ENCODE data around the gene DGUOK. TPM values are rescaled to one million over a fixed set of nuclear protein-coding genes. Genes with fewer than 3 reads are reported as not detected.

DGUOK gene
- total RNA-seq, 2 donors from 2014 or later, result 61.1 to 85.2 TPM

- Mint-ChIP-seq H3K4me3 (no peak overlapping the region), H3K9me3 (no peaks in the 10 kb centered on the region), H3K4me1 (peaks cover 8% of the 10 kb centered on the region), H3K36me3 (ENCODE audit: low read depth) (no peaks in the 10 kb centered on the region), H3K27me3 (ENCODE audit: insufficient read depth) (peaks cover 37% of the 10 kb centered on the region), H3K27ac (no peak overlapping the region)
- H3K4me3 ChIP-seq (ENCODE audit: low read length), result no peak overlapping the region
- 96 to 100% methylated on average over 1 to 3 of the region's 3 CpGs for WGBS, 2 experiments (ENCODE audit: insufficient coverage in 1 of 2, insufficient read length in 1 of 2)
- H3K27ac ChIP-seq (ENCODE audit: low read depth, low read length), result no peak overlapping the region
- DNase-seq, result no peak
- H3K9ac ChIP-seq (ENCODE audit: extremely low read depth, low read length, poor library complexity, severe bottlenecking), result no peak overlapping the region
- TF ChIP-seq CTCF (conservative IDR thresholded peaks at IDR 0.05), result no peak
- no peaks in the 10 kb centered on the region for H3K36me3 ChIP-seq (ENCODE audit: control insufficient read depth, insufficient read depth, low read length)
- no peaks in the 10 kb centered on the region for H3K4me1 ChIP-seq (ENCODE audit: control insufficient read depth, insufficient read depth, low read length)
- no peaks in the 10 kb centered on the region for H3K27me3 ChIP-seq (ENCODE audit: control insufficient read depth, insufficient read depth, low read length, poor library complexity, severe bottlenecking)
- H3K9me3 ChIP-seq (ENCODE audit: control insufficient read depth, low read length), result no peaks in the 10 kb centered on the region
Observed at GRCh38 chr2:73975731-73976130, 49.1 kb downstream of the DGUOK start.

- no peak overlapping the region for H3K4me3 Mint-ChIP-seq
Observed at GRCh38 chr2:73976803-73977202, 50.1 kb downstream of the DGUOK start.

GRCh38 chr2:73977466-73977865 is 50.8 kb downstream of the DGUOK start:
- H3K4me3 Mint-ChIP-seq, result no peak overlapping the region

More at GRCh38 chr2:73976803-73977202, 50.1 kb downstream of the DGUOK start:
- H3K4me1 ChIP-seq (ENCODE audit: control insufficient read depth, insufficient read depth, low read length), result no peaks in the 10 kb centered on the region
- H3K27me3 ChIP-seq (ENCODE audit: control insufficient read depth, insufficient read depth, low read length, poor library complexity, severe bottlenecking), result no peaks in the 10 kb centered on the region
- no peaks in the 10 kb centered on the region for H3K9me3 ChIP-seq (ENCODE audit: control insufficient read depth, low read length)
- no peak for TF ChIP-seq CTCF (conservative IDR thresholded peaks at IDR 0.05)
- H3K9me3 Mint-ChIP-seq, result no peaks in the 10 kb centered on the region
- H3K27ac ChIP-seq (ENCODE audit: low read depth, low read length), result no peak overlapping the region
- H3K9ac ChIP-seq (ENCODE audit: extremely low read depth, low read length, poor library complexity, severe bottlenecking), result no peak overlapping the region
- DNase-seq, result no peak
- H3K36me3 Mint-ChIP-seq (ENCODE audit: low read depth), result no peaks in the 10 kb centered on the region
- H3K4me3 ChIP-seq (ENCODE audit: low read length), result no peak overlapping the region
- H3K36me3 ChIP-seq (ENCODE audit: control insufficient read depth, insufficient read depth, low read length), result no peaks in the 10 kb centered on the region
- peaks cover 12% of the 10 kb centered on the region for H3K4me1 Mint-ChIP-seq
- peaks cover 48% of the 10 kb centered on the region for H3K27me3 Mint-ChIP-seq (ENCODE audit: insufficient read depth)
- 90 to 100% methylated on average over 1 of the region's 1 CpG for WGBS, 2 experiments (ENCODE audit: insufficient coverage in 1 of 2, insufficient read length in 1 of 2)
- H3K27ac Mint-ChIP-seq, result no peak overlapping the region

More at GRCh38 chr2:73977466-73977865, 50.8 kb downstream of the DGUOK start:
- H3K36me3 Mint-ChIP-seq (ENCODE audit: low read depth), result no peaks in the 10 kb centered on the region
- 99 to 100% methylated on average over 2 of the region's 2 CpGs for WGBS, 2 experiments (ENCODE audit: insufficient coverage in 1 of 2, insufficient read length in 1 of 2)
- H3K36me3 ChIP-seq (ENCODE audit: control insufficient read depth, insufficient read depth, low read length), result no peaks in the 10 kb centered on the region
- H3K9me3 ChIP-seq (ENCODE audit: control insufficient read depth, low read length), result no peaks in the 10 kb centered on the region
- no peaks in the 10 kb centered on the region for H3K9me3 Mint-ChIP-seq
- H3K4me3 ChIP-seq (ENCODE audit: low read length), result no peak overlapping the region
- no peak overlapping the region for H3K27ac Mint-ChIP-seq
- H3K4me1 ChIP-seq (ENCODE audit: control insufficient read depth, insufficient read depth, low read length), result no peaks in the 10 kb centered on the region
- H3K27me3 ChIP-seq (ENCODE audit: control insufficient read depth, insufficient read depth, low read length, poor library complexity, severe bottlenecking), result peaks cover under 1% of the 10 kb centered on the region
- peaks cover 54% of the 10 kb centered on the region for H3K27me3 Mint-ChIP-seq (ENCODE audit: insufficient read depth)
- H3K27ac ChIP-seq (ENCODE audit: low read depth, low read length), result no peak overlapping the region
- no peak for TF ChIP-seq CTCF (conservative IDR thresholded peaks at IDR 0.05)
- no peak overlapping the region for H3K9ac ChIP-seq (ENCODE audit: extremely low read depth, low read length, poor library complexity, severe bottlenecking)
- no peak for DNase-seq
- peaks cover 16% of the 10 kb centered on the region for H3K4me1 Mint-ChIP-seq

Data from endodermal cell (in vitro differentiated cells).